ENCODE data around the gene BAZ1B.
A peak's percentile ranks its signal among the peaks of the same experiment; 100 is the strongest.
"Not testable (repeated sequence)": the region's sequence is repeated elsewhere in the genome, so short reads cannot be mapped to it uniquely, and the experiment has no call there.

The BAZ1B gene

DNA sequence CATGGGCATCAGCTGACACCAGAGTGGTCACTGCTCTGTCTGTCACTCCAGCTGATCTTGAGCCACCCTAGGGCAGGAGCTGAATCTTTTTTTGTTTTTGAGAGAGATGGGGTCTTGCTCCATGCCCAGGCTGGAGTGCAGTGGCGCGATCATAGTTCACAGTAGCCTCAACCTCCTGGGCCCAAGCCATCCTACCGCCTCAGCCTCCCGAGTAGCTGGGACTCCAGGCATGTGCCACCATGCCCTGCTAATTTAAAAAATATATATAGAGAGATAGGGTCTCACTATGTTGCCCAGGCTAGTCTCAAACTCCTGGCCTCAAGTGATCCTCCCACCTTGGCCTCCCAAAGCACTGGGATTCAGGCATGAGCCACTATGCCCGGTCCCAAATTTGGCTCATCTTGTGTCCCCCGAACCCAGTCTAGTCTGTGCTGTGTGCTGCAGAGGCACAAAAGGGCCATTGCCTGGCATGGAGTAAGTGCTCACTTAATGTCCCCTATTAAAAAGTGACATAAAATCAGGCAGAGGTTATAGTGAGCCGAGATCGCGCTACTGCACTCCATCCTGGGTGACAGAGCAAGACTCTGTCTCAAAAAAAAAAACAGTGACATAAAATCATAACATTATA is 96.6 kb downstream of the BAZ1B start:
- no peak for DNase-seq

DNA sequence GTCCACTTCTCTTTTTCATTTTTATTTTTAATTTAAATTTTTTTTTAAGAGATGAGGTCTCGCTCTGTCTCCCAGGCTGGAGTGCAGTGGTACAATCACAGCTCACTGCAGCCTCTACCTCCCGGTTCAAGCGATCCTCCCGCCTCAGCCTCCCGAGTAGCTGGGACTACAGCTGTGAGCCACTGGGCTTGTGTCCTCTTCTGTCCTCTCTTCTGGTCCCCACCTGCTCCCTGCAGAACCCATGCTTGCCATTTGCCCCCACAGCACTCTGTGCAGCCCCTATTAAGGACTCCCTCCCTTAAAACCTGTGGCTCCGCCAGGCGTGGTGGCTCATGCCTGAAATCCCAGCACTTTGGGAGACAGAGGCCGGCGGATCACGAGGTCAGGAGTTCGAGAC is 97.6 kb downstream of the BAZ1B start:
- DNase-seq, result no peak

DNA sequence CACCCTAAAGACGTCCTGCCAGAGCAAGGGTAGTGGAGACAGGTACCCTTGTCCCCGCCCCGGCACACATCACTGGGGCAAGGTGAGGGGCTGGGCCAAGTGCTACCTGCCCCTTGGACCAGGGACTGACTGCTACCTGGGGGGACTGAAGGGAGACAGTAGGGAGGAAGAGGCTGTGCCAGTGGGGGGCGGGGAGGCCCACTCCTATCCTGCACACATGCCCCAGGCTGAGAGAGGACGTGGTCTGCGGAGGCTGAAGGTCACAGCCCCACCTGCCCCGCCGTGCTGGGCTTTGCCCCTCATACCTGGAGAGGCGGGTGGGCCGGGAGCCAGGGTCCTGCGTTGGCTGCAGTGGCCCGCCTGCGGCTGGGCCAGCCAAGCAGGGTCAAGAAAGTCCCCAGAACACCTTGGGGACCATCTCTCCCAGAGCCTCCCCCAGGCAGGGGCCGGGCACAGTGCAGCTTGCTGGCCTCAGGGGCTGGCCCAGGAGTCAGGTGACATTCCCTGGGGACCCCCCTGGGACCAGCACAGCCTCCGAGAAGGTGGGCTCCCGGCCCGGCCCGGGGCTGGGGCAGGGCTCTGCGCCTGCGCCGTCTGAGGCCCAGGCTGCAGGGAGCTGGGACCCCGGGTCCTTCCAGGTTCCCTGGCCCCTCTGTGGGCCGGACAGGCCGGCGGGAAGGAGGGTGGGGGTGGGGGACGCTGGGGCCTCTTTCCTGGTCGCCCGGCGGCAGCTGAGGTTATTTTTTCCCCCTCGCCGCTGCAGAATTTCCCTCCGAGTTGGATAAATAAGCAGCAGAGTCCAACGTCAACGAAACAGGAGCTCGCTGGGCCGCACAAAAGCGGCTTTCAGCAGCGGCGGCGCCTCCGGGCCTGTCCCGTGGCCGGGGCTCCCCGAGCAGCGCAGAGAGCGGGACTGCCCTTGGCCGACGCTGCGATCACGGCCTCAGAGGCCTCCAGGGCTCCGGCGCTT is 98.3 kb downstream of the BAZ1B start:
- DNase-seq, result no peak

DNA sequence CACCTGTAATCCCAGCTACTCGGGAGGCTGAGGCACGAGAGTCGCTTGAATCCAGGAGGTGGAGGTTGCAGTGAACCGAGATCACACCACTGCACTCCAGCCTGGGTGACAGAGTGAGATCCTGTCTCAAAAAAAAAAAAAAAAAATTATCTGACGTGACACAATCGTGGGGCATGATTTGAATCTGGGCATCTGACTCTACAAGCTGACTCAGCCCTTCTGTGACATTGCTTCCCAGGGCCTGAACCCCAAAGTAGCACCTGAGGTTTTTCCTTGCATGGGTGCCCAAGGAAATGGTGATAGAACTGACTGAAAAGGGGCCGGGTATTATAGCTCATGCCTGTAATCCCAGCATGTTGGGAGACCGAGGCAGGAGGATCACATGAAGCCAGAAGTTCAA is 101.5 kb downstream of the BAZ1B start:
- DNase-seq, result not testable (repeated sequence)

DNA sequence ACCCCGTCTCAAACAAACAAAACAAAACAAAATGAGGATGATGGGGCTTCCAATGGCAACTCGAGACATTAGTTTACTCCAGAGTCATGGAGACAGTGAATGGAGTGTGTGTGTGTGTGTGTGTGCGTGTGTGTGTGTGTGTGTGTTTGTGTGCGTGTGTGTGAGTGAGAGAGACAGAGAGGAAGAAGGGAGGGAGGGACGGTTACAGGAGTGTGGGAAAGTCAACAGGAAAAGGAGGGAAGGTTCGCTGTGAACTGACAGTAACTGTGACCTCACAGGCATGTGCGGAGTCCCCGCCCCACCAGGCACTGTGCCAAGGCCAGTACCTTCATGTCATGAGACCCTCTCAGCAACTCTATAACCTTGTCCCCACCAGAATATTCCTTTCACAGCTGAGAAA is 102.1 kb downstream of the BAZ1B start:
- DNase-seq, result not testable (repeated sequence)

DNA sequence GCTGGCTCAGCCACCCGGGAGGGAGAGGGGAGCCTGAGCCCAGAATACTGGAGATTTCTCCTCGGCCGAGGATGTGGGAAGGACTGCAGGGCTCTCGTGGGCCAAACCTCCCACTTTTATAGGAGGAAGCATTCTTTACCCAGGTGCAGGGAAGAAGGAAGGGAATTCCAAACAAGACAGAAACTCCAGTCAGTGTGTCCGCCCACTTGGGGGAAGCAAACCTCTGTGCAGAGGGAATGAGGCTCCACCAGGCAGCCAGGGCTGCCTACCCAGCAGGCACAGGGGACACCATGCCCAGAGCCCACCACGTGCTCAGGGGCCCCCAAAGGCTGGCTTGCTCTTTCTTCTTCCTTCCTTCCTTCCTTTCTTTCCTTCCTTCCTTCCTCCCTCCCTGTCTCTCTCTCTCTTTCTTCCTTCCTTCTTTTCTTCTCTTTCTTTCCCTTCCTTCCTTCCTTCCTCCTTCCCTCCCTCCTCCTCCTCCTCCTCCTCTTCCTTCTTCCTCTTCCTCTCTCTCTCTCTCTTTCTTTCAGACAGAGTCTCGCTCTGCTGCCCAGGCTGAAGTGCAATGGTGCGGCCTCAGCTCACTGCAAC is 103.9 kb downstream of the BAZ1B start:
- DNase-seq, result no peak

DNA sequence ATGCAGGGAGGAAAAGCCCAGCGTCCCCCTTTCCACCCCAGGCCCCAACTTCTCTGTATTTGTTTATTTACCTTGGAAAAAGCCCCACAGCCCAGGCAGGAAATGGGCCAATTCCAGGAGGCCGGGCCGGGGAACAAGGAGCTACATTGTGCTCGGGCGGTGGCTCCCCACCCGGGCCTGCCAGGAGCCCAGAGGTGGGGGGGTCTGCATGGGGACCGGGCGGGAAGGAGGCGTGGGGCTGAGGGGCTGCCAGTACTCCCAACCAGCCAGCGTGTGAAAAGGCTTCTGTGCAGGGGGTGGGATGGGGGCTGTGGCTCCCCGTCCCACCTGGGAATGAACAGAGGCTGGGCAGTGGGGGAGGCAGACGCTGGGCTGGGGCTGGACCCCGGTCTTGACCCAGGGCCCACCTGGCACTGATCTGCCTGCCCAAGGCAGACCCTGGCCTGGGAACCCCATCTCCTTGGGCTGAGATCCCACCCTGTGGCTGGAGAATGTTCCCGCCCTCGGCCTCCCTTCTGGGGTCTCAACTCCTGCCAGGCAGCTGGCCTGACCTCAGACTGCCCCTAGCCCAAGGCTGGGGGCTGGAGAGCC is 111.5 kb downstream of the BAZ1B start:
- DNase-seq, result not testable (repeated sequence)

DNA sequence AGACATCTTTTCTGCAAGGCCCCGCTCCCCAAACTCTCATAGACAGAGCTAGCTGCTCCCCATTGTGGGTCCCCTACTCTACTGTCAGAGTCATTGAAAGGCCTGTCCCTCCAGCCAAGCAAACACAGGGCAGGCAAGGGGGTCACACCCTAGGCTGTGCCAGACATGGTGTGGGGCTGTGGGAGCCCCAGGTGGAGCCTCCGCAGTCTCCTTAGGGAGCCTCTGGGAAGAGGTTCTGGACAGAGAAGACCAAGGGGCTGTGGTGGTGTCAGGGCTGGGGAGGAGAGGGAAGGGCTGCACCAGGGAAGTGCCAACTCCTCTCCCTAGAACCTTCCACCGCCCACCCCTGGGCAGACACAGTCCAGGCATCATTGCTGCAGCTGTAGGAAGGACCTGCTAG is 117.2 kb downstream of the BAZ1B start:
- DNase-seq, result not testable (repeated sequence)

DNA sequence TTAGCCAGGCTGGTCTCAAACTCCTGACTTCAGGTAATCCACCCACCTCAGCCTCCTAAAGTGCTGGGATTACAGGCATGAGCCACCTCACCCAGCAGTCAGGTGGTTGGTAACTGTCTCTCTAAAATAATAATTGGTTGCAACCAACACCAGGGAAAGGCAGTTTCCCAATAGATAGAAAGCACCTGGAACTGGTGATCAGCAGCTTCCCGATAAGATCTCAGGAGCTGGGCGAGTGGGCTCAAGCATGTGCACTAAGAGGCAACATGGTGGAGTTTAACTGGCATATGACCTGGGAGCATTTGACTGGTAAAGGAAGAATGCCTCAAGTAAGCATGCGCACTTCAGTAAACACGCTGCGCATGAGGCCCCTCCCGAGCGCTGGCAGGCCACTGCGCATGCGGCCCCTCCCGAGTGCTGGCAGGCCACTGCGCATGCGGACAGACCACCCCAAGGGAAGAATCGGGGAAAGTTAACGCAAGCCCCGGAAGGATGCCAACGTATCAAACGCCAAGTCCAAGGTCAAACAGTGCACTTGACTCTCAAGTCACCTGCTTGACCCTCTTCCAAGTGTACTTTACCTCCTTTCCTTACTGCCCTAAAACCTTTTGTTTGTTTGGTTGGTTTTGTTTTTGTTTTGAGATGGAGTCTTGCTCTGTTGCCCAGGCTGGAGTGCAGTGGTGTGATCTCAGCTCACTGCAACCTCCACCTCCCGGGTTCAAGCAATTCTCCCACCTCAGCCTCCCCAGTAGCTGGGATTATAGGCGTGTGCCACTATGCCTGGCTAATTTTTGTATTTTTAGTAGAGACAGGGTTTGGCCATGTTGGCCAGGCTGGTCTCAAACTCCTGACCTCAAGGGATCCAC is 122.7 kb downstream of the BAZ1B start:
- DNase-seq, result peak; percentile 10 to 67 (median 40)

DNA sequence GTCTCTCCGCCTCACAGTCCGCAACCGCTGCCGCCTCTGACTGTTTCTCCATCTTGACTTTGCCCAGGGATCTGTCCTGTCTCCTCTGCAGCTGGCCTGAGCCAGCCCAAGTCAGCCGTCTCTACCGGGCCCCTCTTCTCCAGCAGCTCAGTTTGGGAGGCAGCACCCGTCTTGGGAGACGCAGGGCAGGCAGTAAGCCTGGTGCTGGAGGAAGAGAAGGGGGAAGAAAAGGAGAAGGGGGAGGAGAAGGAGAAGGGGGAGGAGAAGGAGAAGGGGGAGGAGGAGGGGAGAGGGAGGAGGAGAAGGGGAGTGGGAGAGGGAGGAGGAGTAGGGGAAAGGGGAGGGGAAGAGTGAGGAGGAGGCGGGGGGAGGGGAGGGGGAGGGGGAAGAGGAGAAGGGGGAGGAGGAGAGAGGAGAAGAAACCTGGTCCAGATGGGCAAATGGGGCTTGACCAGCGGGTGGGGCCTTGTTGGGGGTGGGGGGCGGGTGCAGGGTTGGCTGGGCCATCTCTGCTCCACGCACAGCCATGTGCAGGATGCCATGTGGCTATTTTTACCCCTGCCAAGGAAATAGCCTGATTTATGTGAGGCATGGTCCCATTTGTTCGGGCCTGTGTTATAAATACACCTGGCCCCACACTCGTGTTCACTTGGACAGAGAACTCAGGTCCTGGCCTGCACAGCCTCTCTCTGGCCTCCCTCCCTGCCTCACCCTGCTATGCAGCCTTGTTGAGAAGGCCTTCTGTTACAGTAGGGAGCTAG is 124.4 kb downstream of the BAZ1B start:
- DNase-seq, result no peak

DNA sequence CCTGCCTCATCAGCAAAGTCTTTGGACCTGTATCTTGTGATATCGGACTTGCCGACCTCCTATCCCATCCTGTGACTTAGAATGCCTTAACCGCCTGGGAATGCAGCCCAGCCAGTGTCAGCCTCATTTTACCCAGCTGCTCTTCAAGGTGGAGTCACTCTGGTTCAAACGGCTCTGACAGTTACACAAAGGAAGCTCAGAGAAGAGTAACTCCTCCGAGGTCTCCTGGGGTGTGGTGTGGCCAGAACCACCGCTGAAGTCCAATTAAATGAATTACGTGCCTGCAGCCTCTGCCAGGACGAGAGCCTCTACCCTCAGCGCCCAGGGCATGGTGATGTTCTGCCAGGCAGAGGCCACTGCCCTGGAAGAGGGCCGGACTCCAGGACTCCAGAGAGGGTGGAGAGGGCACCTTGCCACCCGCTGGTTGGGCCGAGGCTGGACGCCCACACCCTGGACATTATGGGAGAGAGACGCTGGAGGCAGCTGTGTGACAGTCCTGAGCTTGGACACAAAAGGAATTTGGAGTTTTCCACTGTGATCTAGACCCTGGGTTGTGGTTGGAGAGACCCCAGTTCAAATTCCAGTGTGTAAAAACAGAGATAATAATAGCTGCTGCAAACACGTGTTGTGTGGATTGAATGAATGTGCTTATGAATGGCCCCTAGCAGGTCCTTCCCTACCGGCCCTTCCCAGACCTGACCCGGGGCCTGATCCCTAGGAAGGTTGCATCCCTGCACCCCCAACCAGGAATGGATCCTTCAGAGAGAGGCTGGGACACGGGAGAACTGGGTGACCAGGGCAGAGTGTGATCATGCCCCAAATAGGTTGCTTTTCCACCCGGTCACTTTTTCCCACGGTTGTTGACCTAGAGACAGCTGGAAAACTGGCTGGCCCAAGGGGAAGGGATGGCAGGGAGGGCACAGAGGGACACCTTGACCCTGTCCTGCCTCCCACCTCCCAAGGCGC is 126.3 kb downstream of the BAZ1B start:
- no peak for DNase-seq

DNA sequence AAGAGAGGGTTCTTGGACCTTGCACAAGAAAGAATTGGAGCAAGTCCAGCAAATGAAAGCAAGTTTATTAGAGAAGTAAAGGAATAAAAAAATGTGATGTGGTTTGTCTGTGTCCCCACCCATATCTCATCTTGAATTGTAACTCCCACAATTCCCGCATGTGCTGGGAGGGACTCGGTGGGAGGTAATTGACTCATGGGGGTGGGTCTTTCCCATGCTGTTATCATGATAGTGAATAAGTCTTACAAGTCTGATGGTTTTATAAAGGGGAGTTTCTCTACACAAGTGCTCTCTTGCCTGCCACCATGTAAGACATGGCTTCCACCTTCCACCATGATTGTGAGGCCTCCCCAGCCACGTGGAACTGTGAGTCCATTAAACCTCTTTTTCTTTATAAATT is 127.7 kb downstream of the BAZ1B start:
- DNase-seq, result no peak

DNA sequence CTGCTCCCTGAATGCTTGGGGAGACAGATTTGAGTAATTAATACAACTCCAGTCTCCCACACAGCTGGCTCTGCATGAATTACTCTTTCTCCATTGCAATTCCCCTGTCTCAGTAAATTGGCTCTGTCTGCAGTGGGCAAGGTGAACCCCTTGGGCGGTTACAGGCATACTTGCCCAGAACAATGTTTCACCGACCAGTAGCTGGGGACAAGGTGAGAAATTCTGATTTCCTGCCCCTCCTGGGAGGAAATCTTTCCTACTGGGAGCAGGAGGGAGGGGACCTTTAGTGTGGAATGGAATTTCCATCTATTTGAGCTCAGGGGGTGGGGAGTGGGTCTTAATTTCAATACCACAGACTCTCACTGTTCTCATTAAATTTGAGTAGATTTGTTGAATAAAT is 130.7 kb downstream of the BAZ1B start:
- no peak for DNase-seq

All from stimulated activated naive CD4-positive, alpha-beta T cell (primary cell).